Gastroesophageal sphincter (tissue), 3 donors: Measurements from ENCODE around the gene IFITM5.

Experiments used
- POLR2A ChIP-seq, 2 donors: fragments of 450-650 bp; IDR thresholded peaks; one replicate each; pipeline ENCODE4 v1.6.1; 2017; ENCODE audit warnings: antibody characterized with exemption in 2 of 2, mild to moderate bottlenecking in 2 of 2, moderate library complexity in 1 of 2
- POLR2AphosphoS5 ChIP-seq: sonication (generic); formaldehyde crosslinking; IDR thresholded peaks from one replicate; pipeline ENCODE4 v1.6.1; 2017; ENCODE audit warnings: antibody characterized with exemption
- TF ChIP-seq, protein P1 (sequence below), 4 experiments: fragments of 200-600 bp in 2 of 4; fragments of 450-650 bp in 2 of 4; sonication (generic) in 1 of 4; IDR thresholded peaks; one replicate each; pipeline ENCODE4 v1.5.1; 2017 to 2019; ENCODE audit warnings: antibody characterized with exemption in 4 of 4, mild to moderate bottlenecking in 2 of 4, moderate library complexity in 2 of 4

DNA sequence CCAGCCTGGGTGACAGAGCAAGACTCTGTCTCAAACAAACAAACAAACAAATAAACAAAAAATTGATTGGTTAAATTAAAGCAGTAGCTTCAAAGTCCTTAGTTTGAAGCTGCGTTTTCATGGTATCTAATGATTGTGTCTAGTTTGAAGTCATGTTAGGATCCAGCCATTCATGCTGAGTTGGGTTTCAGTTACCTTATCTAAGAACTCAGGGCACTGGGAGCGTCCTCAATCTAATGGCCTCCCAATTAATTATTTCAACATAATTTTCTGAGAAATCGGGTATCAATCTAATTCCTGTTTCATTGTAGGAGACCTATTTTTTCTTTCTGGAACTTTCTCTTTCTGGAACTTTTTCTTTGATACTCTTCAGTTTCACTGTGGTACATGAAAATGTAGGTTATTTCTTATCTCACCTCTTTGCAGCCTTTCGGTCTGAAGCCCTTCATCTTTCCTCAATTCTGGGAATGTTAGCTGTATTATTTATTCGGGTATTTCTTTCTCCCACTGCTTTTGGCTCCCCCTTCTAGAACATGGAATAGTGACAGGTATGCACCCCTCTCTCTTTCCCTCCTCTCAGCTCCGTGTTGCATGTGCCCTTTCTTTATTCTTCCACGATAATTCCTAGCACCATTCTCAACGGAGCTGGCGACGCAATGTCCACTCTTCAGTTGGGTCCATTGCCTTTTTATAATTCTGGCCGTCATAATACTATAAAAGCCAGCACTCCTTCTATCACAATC is 45.7 kb upstream of the IFITM5 start:
- TF ChIP-seq POLR2A (IDR thresholded peaks at IDR 0.05) = no peak
- TF ChIP-seq, protein P1, sequence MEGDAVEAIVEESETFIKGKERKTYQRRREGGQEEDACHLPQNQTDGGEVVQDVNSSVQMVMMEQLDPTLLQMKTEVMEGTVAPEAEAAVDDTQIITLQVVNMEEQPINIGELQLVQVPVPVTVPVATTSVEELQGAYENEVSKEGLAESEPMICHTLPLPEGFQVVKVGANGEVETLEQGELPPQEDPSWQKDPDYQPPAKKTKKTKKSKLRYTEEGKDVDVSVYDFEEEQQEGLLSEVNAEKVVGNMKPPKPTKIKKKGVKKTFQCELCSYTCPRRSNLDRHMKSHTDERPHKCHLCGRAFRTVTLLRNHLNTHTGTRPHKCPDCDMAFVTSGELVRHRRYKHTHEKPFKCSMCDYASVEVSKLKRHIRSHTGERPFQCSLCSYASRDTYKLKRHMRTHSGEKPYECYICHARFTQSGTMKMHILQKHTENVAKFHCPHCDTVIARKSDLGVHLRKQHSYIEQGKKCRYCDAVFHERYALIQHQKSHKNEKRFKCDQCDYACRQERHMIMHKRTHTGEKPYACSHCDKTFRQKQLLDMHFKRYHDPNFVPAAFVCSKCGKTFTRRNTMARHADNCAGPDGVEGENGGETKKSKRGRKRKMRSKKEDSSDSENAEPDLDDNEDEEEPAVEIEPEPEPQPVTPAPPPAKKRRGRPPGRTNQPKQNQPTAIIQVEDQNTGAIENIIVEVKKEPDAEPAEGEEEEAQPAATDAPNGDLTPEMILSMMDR (IDR thresholded peaks at IDR 0.05) = no peak
- TF ChIP-seq POLR2AphosphoS5 = no peak
